ENCODE results near the gene NAV2. TPM values are rescaled to one million over a fixed set of nuclear protein-coding genes. Genes with fewer than 3 reads are reported as not detected.
"Not testable (repeated sequence)": the region's sequence is repeated elsewhere in the genome, so short reads cannot be mapped to it uniquely, and the experiment has no call there.

Gene NAV2
- total and polyA plus RNA-seq, 4 donors = 5.0 to 250 (median 51.4) TPM

DNA sequence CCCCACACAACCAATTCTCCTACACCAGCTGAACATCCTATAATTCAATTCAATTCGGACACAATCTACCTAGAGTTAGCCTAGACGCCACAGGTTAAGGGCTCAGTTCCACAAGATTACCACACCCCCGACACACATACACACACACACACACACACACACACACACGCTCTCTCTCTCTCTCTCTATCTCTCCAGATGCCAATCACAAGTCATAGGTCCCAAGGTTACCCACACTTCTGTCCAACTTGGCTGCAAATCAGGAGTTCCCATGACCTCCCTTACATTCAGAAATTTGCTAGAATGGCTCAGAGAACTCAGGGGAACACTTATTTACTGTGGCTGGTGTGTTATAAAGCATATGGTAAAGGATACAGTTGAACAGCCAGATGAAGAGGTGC, 243.6 kb downstream of the NAV2 start:
- H3K4me1 ChIP-seq (ENCODE audit: control insufficient read depth in 1 of 2, insufficient read depth in 2 of 2, low read length in 2 of 2) = peaks cover 3 to 17% of the 10 kb centered on the region in 2 donors
- peak overlapping the region in 1 of 2 donors; percentile 29 for H3K27ac ChIP-seq (ENCODE audit: low read depth in 1 of 2, low read length in 2 of 2)
- no peaks in the 10 kb centered on the region for H3K36me3 ChIP-seq (ENCODE audit: control insufficient read depth in 1 of 2, insufficient read depth in 2 of 2, low read length in 1 of 2)
- 27 to 40% methylated on average over 4 of the region's 4 CpGs for WGBS, 2 donors
- no peak overlapping the region for H3K4me3 ChIP-seq (ENCODE audit: low read length in 2 of 2)
- DNase-seq (no peak), ATAC-seq (ENCODE audit: low FRiP score) (no peak)
- intact Hi-C loops (cut with DNase I) = loop anchor here in 1 of 2 donors (10.0 kb wide), 1 partner anchor 399 kb away; no protein-coding TSS in a partner anchor
- H3K9me3 ChIP-seq (ENCODE audit: control insufficient read depth, low read length) = no peaks in the 10 kb centered on the region
- no peaks in the 10 kb centered on the region for H3K27me3 ChIP-seq (ENCODE audit: control insufficient read depth in 1 of 2, insufficient read depth in 2 of 2, low read length in 1 of 2)

DNA sequence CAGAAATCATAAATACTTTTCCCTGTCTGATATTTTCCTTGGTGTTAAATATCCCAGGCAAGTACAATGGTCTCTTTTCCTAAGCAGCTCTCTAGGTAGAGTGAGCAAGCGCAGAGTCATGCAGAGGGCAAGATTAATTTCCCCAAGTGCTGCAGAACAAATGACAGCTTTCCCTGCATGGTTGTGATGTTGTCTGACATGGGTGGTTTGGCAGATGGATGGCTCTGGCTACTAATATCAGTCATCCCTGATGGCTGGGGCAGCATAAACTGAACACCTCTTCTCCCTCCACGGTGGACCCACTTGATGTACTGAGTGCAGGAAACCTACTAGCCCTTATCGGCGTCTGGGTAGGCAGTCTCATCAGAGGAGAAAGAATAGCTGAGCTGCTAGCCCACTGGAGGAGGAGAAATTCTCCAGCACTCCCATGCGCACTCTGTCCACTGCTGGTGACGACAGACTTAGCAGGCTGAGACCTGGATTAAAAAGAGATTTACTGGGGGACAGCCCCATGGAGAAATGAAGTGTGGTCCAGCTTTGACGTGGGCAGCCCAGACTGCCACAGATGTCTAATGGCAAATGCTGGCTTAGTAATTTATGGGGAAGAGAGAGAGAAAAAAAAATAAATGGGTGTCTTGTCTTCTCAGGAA, 244.8 kb downstream of the NAV2 start:
- DNase-seq = no peak
- no peak for ATAC-seq (ENCODE audit: low FRiP score)
- Histone ChIP-seq H3K36me3 (ENCODE audit: control insufficient read depth in 1 of 2, insufficient read depth in 2 of 2, low read length in 1 of 2) (no peaks in the 10 kb centered on the region), H3K4me3 (ENCODE audit: low read length in 2 of 2) (no peak overlapping the region), H3K27me3 (ENCODE audit: control insufficient read depth in 1 of 2, insufficient read depth in 2 of 2, low read length in 1 of 2) (no peaks in the 10 kb centered on the region), H3K4me1 (ENCODE audit: control insufficient read depth in 1 of 2, insufficient read depth in 2 of 2, low read length in 2 of 2) (peaks cover 7 to 17% of the 10 kb centered on the region in 2 donors), H3K9me3 (ENCODE audit: control insufficient read depth, low read length) (no peaks in the 10 kb centered on the region), H3K27ac (ENCODE audit: low read depth in 1 of 2, low read length in 2 of 2) (peak overlapping the region in 1 of 2 donors; percentile 38)
- 58 to 61% methylated on average over 7 of the region's 7 CpGs for WGBS, 2 donors
- intact Hi-C loops (cut with DNase I) = loop anchor here in 1 of 2 donors (10.0 kb wide), 1 partner anchor 397 kb away; no protein-coding TSS in a partner anchor

DNA sequence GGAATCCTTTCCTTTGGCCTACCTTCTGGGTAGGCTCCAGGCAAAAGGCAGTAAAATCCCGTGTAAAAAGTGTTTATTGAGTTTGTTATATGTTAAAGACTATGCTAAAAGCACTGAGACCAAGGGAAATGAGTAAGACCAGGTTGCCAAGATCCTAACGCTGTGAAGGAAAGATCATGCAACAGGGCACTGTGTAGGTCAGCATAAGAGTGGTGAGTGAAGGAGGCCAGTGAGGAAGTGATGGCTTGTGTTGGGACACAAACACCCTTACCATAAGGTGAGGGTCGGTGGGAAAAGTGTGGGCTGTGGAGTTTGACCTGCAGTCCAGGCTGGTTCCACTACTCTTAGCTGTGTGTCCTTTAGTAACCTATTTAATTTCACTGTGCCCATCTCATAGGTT, 245.6 kb downstream of the NAV2 start:
- no peak for ATAC-seq (ENCODE audit: low FRiP score)
- H3K27ac ChIP-seq (ENCODE audit: low read depth in 1 of 2, low read length in 2 of 2) = no peak overlapping the region
- 44 to 48% methylated on average over 3 of the region's 3 CpGs for WGBS, 2 donors

DNA sequence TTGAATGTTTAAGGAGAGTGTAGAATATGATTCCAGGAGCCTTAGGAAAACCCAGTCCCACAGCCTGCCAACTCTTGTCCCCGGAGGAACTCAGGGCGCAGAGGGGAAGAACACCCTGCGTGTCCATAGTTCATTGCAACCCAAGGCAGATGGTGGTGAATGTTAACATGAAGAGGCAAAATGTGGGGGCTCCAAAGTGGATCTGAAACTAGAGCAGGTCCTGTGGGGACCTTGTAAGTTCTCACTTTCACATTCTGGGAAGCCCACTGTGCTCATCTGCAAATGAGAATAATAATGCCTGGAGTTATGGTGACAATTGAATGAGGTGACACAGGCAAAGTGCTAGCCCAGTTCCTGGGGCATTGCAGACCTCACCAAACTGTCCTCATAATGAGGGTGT, 246.6 kb downstream of the NAV2 start:
- H3K36me3 ChIP-seq (ENCODE audit: control insufficient read depth in 1 of 2, insufficient read depth in 2 of 2, low read length in 1 of 2) = no peaks in the 10 kb centered on the region
- no peak overlapping the region for H3K27ac ChIP-seq (ENCODE audit: low read depth in 1 of 2, low read length in 2 of 2)
- H3K4me1 ChIP-seq (ENCODE audit: control insufficient read depth in 1 of 2, insufficient read depth in 2 of 2, low read length in 2 of 2) = peaks cover 10 to 12% of the 10 kb centered on the region in 2 donors
- H3K4me3 ChIP-seq (ENCODE audit: low read length in 2 of 2) = no peak overlapping the region
- no peaks in the 10 kb centered on the region for H3K27me3 ChIP-seq (ENCODE audit: control insufficient read depth in 1 of 2, insufficient read depth in 2 of 2, low read length in 1 of 2)
- 81 to 87% methylated on average over 3 of the region's 3 CpGs for WGBS, 2 donors
- DNase-seq (no peak), ATAC-seq (ENCODE audit: low FRiP score) (no peak)
- no peaks in the 10 kb centered on the region for H3K9me3 ChIP-seq (ENCODE audit: control insufficient read depth, low read length)
- intact Hi-C loops (cut with DNase I) = loop anchor here in 1 of 2 donors (10.0 kb wide), 1 partner anchor 396 kb away; no protein-coding TSS in a partner anchor

More for the DNA sequence above, 245.6 kb downstream of the NAV2 start:
- no peaks in the 10 kb centered on the region for H3K36me3 ChIP-seq (ENCODE audit: control insufficient read depth in 1 of 2, insufficient read depth in 2 of 2, low read length in 1 of 2)
- H3K27me3 ChIP-seq (ENCODE audit: control insufficient read depth in 1 of 2, insufficient read depth in 2 of 2, low read length in 1 of 2) = no peaks in the 10 kb centered on the region
- H3K4me3 ChIP-seq (ENCODE audit: low read length in 2 of 2) = no peak overlapping the region
- intact Hi-C loops (cut with DNase I) = loop anchor here in 1 of 2 donors (10.0 kb wide), 1 partner anchor 397 kb away; no protein-coding TSS in a partner anchor
- DNase-seq = no peak
- no peaks in the 10 kb centered on the region for H3K9me3 ChIP-seq (ENCODE audit: control insufficient read depth, low read length)
- H3K4me1 ChIP-seq (ENCODE audit: control insufficient read depth in 1 of 2, insufficient read depth in 2 of 2, low read length in 2 of 2) = peaks cover 10 to 17% of the 10 kb centered on the region in 2 donors

DNA sequence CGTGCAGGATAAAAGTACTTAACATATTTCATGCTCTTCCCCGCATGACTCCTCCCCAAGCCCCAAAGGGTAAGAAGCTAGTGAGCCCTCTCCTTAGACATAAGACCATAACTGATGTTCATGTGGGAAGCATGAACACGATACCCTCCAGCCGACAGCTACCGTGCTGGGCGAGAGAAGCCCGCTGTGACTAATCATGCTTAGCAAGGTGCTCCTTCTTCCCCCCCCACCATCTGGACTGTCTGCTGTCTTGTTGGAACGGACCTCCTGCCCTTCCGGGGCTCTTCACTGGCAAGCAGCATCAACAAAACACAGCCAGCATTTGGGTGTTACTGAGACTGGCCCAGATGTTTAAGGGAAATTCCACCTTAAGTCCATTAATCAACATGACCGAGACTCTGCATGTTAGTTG, 247.0 kb downstream of the NAV2 start:
- H3K9me3 ChIP-seq (ENCODE audit: control insufficient read depth, low read length) = no peaks in the 10 kb centered on the region
- no peaks in the 10 kb centered on the region for H3K36me3 ChIP-seq (ENCODE audit: control insufficient read depth in 1 of 2, insufficient read depth in 2 of 2, low read length in 1 of 2)
- DNase-seq (no peak), ATAC-seq (ENCODE audit: low FRiP score) (no peak)
- H3K4me1 ChIP-seq (ENCODE audit: control insufficient read depth in 1 of 2, insufficient read depth in 2 of 2, low read length in 2 of 2) = peaks cover 10 to 12% of the 10 kb centered on the region in 2 donors
- H3K27ac ChIP-seq (ENCODE audit: low read depth in 1 of 2, low read length in 2 of 2) = no peak overlapping the region
- H3K27me3 ChIP-seq (ENCODE audit: control insufficient read depth in 1 of 2, insufficient read depth in 2 of 2, low read length in 1 of 2) = no peaks in the 10 kb centered on the region
- intact Hi-C loops (cut with DNase I) = loop anchor here in 1 of 2 donors (10.0 kb wide), 1 partner anchor 395 kb away; no protein-coding TSS in a partner anchor
- WGBS, 2 donors = 22 to 30% methylated on average over 10 of the region's 10 CpGs
- no peak overlapping the region for H3K4me3 ChIP-seq (ENCODE audit: low read length in 2 of 2)

DNA sequence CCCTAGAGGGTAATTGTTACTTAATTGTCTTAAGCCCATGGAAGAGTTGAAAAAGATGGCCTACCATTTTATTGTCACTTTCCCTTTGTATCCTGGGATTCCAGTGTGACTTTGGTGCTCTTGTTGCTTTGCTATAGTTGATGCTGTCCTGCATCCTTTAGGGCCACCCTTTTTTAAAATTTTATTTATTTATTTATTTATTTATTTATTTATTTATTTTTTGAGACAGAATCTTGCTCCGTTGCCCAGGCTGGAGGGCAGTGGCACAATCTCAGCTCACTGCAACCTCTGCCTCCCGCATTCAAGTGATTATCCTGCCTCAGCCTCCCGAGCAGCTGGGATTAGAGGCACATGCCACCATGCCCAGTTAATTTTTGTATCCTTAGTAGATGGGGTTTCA, 247.8 kb downstream of the NAV2 start:
- H3K4me1 ChIP-seq (ENCODE audit: control insufficient read depth in 1 of 2, insufficient read depth in 2 of 2, low read length in 2 of 2); H3K27me3 ChIP-seq (ENCODE audit: control insufficient read depth in 1 of 2, insufficient read depth in 2 of 2, low read length in 1 of 2); DNase-seq; H3K9me3 ChIP-seq (ENCODE audit: control insufficient read depth, low read length); H3K27ac ChIP-seq (ENCODE audit: low read depth in 1 of 2, low read length in 2 of 2); ATAC-seq (ENCODE audit: low FRiP score); H3K36me3 ChIP-seq (ENCODE audit: control insufficient read depth in 1 of 2, insufficient read depth in 2 of 2, low read length in 1 of 2); intact Hi-C loops (cut with DNase I); H3K4me3 ChIP-seq (ENCODE audit: low read length in 2 of 2): not testable (repeated sequence)
- 93 to 94% methylated on average over 3 of the region's 3 CpGs for WGBS, 2 donors

DNA sequence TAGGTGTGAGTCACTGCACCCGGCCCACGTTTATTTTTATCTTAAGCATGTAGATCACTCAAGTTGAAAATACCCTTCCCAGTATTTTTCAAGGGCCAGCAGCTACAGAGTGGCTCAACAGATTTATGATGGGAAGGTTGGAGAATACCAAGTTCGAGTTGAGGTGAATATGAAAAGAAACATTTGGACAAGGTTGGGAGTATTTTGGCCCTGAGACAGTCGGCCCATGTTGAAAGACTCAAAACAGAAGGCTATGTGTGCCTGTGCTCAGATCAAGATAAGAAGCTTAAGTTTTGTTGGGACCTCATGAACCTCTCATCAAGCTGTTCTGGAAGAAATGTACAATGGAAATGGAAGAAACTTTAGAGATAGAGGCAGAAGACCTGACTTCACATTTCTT, 248.6 kb downstream of the NAV2 start:
- Histone ChIP-seq H3K9me3 (ENCODE audit: control insufficient read depth, low read length) (no peaks in the 10 kb centered on the region), H3K4me1 (ENCODE audit: control insufficient read depth in 1 of 2, insufficient read depth in 2 of 2, low read length in 2 of 2) (peaks cover 6% of the 10 kb centered on the region in 2 donors), H3K4me3 (ENCODE audit: low read length in 2 of 2) (no peak overlapping the region), H3K36me3 (ENCODE audit: control insufficient read depth in 1 of 2, insufficient read depth in 2 of 2, low read length in 1 of 2) (peaks cover 0 to 6% of the 10 kb centered on the region in 2 donors), H3K27ac (ENCODE audit: low read depth in 1 of 2, low read length in 2 of 2) (no peak overlapping the region), H3K27me3 (ENCODE audit: control insufficient read depth in 1 of 2, insufficient read depth in 2 of 2, low read length in 1 of 2) (no peaks in the 10 kb centered on the region)
- DNase-seq (no peak), ATAC-seq (ENCODE audit: low FRiP score) (no peak)
- 5 to 12% methylated on average over 4 of the region's 4 CpGs for whole genome bisulfite sequencing, 2 donors
- intact Hi-C loops (cut with DNase I) = no loop called here

DNA sequence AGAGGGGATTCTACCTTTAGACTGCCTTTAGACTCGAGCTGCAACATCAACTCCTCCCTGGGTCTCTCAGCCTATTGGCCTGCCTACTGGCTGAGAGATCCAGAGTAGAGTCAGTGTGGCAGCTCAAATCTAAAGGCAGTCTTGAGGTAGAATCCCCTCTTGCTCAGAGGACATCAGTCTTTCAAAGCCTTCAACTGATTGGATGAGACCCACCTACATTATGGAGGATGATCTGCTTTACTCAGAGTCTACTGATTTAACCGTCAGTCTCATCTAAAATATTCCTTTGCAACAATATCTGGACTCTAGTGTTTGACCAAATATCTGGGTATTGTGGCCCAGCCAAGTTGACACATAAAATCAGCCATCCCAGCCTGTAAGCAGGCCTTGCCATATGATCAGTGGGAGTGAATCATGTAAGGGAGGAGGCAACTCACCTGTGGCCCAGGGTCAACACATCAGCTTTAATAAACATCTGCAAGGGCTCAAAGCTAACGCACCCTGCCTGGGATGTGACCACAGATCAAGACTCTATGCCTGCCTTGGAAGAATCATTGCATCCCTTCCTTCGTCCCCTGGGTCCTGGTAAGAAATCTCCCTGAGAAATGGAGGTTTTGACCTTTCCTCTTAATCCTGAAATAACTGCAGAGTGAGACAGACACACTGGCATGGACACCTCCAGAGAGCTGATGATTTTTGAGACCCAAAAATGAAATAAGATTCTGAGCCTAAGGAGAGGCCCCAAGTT, 249.6 kb downstream of the NAV2 start:
- WGBS, 2 donors = 72 to 79% methylated on average over 4 of the region's 4 CpGs
- H3K4me1 ChIP-seq (ENCODE audit: control insufficient read depth in 1 of 2, insufficient read depth in 2 of 2, low read length in 2 of 2) = peaks cover 5 to 9% of the 10 kb centered on the region in 2 donors

More for the DNA sequence above, 249.6 kb downstream of the NAV2 start:
- Histone ChIP-seq H3K4me3 (ENCODE audit: low read length in 2 of 2) (no peak overlapping the region), H3K36me3 (ENCODE audit: control insufficient read depth in 1 of 2, insufficient read depth in 2 of 2, low read length in 1 of 2) (peaks cover 0 to 8% of the 10 kb centered on the region in 2 donors), H3K27me3 (ENCODE audit: control insufficient read depth in 1 of 2, insufficient read depth in 2 of 2, low read length in 1 of 2) (no peaks in the 10 kb centered on the region), H3K9me3 (ENCODE audit: control insufficient read depth, low read length) (no peaks in the 10 kb centered on the region), H3K27ac (ENCODE audit: low read depth in 1 of 2, low read length in 2 of 2) (peak overlapping the region in 1 of 2 donors; percentile 60)
- DNase-seq (no peak), ATAC-seq (ENCODE audit: low FRiP score) (no peak)
- intact Hi-C loops (cut with DNase I) = no loop called here
